SK-N-MC (cell line): ENCODE data around the gene GPR21.

Source experiments
- EZH2 ChIP-seq: fragments of 200-600 bp; sonication (generic); IDR thresholded peaks from one replicate; pipeline ENCODE4 v1.6.1; 2017; ENCODE audit warnings: antibody characterized with exemption
- POLR2AphosphoS5 ChIP-seq: IDR thresholded peaks from 2 replicates; pipeline ENCODE4 v1.6.1; 2012; ENCODE audit warnings: mild to moderate bottlenecking, low read depth, low read length, borderline replicate concordance

- TF ChIP-seq EZH2 (no peak), POLR2AphosphoS5 (no peak)
Observed at GRCh38 chr9:123073441-123073840, 40.0 kb downstream of the GPR21 start.
